Inflammatory macrophage treated with lipopolysaccharide for 1 hour (primary cell): Measurements from ENCODE around the gene PRKN.

Experiments used
- DNase-seq, 2 donors: peaks; one replicate each; pipeline ENCODE4 v3.0.0-alpha.2; 2020 to 2022

Gene PRKN

GRCh38 chr6:162727322-162728182, at the start of gene PRKN, which contains the start of gene PACRG:
Gene PRKN (minus strand): TSS chr6:162727766.
Gene PACRG (plus strand): TSS chr6:162727974.
- DNase-seq = peak; percentile 97 to 98

GRCh38 chr6:162777091-162777490, 49.5 kb upstream of the PRKN start:
- DNase-seq = no peak

- DNase-seq = no peak
Observed at GRCh38 chr6:162773996-162774395, 46.4 kb upstream of the PRKN start.

GRCh38 chr6:162772466-162772865, 44.9 kb upstream of the PRKN start:
- DNase-seq = no peak

- DNase-seq = no peak
Observed at GRCh38 chr6:162770955-162771354, 43.4 kb upstream of the PRKN start.

GRCh38 chr6:162770136-162770535, 42.6 kb upstream of the PRKN start:
- DNase-seq = no peak

GRCh38 chr6:162753775-162754174, 26.2 kb upstream of the PRKN start:
- no peak for DNase-seq

- no peak for DNase-seq
Observed at GRCh38 chr6:162751211-162751859, 23.8 kb upstream of the PRKN start.

GRCh38 chr6:162750776-162751175, 23.2 kb upstream of the PRKN start:
- no peak for DNase-seq

GRCh38 chr6:162736961-162737360, 9.4 kb upstream of the PRKN start:
- no peak for DNase-seq

GRCh38 chr6:162733489-162733888, 5.9 kb upstream of the PRKN start:
- peak; percentile 16 to 17 for DNase-seq

- DNase-seq = no peak
Observed at GRCh38 chr6:162730502-162730901, 2.9 kb upstream of the PRKN start.

GRCh38 chr6:162728706-162729105, 1.1 kb upstream of the PRKN start:
- no peak for DNase-seq

GRCh38 chr6:162728197-162728596, 631 bp upstream of the PRKN start:
- DNase-seq = no peak

GRCh38 chr6:162726947-162727321, 632 bp downstream of the PRKN start:
- DNase-seq = no peak

- DNase-seq = no peak
Observed at GRCh38 chr6:162722633-162723032, 4.9 kb downstream of the PRKN start.

- DNase-seq = no peak
Observed at GRCh38 chr6:162722226-162722625, 5.3 kb downstream of the PRKN start.

GRCh38 chr6:162721404-162721687, 6.2 kb downstream of the PRKN start:
- no peak for DNase-seq

GRCh38 chr6:162719528-162719927, 8.0 kb downstream of the PRKN start:
- no peak for DNase-seq

GRCh38 chr6:162715601-162716000, 12.0 kb downstream of the PRKN start:
- no peak for DNase-seq

GRCh38 chr6:162713974-162714780, 13.4 kb downstream of the PRKN start:
- no peak for DNase-seq

- peak; percentile 12 to 29 for DNase-seq
Observed at GRCh38 chr6:162712694-162713093, 14.9 kb downstream of the PRKN start.

GRCh38 chr6:162711376-162711775, 16.2 kb downstream of the PRKN start:
- DNase-seq = no peak

- no peak for DNase-seq
Observed at GRCh38 chr6:162710936-162711335, 16.6 kb downstream of the PRKN start.
